ENCODE results near the gene CSMD2.

CSMD2 gene

GRCh38 chr1:33948291-33948690, 216.7 kb downstream of the CSMD2 start:
- DNase-seq = no peak

GRCh38 chr1:33946836-33947235, 218.2 kb downstream of the CSMD2 start:
- no peak for DNase-seq

- DNase-seq = no peak
These were observed 220.2 kb downstream of the CSMD2 start for GRCh38 chr1:33944846-33945245.

GRCh38 chr1:33943978-33944377, 221.1 kb downstream of the CSMD2 start:
- DNase-seq = no peak

GRCh38 chr1:33932871-33933270, 232.2 kb downstream of the CSMD2 start:
- no peak for DNase-seq

GRCh38 chr1:33931111-33931475, 233.9 kb downstream of the CSMD2 start:
- no peak for DNase-seq

GRCh38 chr1:33930346-33931110, 234.5 kb downstream of the CSMD2 start:
- no peak for DNase-seq

- no peak for DNase-seq
These were observed 236.8 kb downstream of the CSMD2 start for GRCh38 chr1:33928251-33928650.

GRCh38 chr1:33927721-33928120, 237.3 kb downstream of the CSMD2 start:
- DNase-seq = no peak

- DNase-seq = no peak
These were observed 239.4 kb downstream of the CSMD2 start for GRCh38 chr1:33925586-33925985.

- no peak for DNase-seq
These were observed 243.7 kb downstream of the CSMD2 start for GRCh38 chr1:33921281-33921680.

- DNase-seq = no peak
These were observed 246.7 kb downstream of the CSMD2 start for GRCh38 chr1:33918368-33918767.

- DNase-seq = no peak
These were observed 248.2 kb downstream of the CSMD2 start for GRCh38 chr1:33916786-33917185.

- no peak for DNase-seq
These were observed 250.5 kb downstream of the CSMD2 start for GRCh38 chr1:33914531-33914930.

GRCh38 chr1:33908324-33908956, 256.6 kb downstream of the CSMD2 start:
- no peak for DNase-seq

- no peak for DNase-seq
These were observed 258.9 kb downstream of the CSMD2 start for GRCh38 chr1:33906156-33906555.

GRCh38 chr1:33905241-33905640, 259.8 kb downstream of the CSMD2 start:
- DNase-seq = no peak

- no peak for DNase-seq
These were observed 261.8 kb downstream of the CSMD2 start for GRCh38 chr1:33903210-33903589.

- DNase-seq = no peak
These were observed 262.4 kb downstream of the CSMD2 start for GRCh38 chr1:33902486-33903209.

- DNase-seq = no peak
These were observed 265.3 kb downstream of the CSMD2 start for GRCh38 chr1:33899746-33900145.

- DNase-seq = no peak
These were observed 266.1 kb downstream of the CSMD2 start for GRCh38 chr1:33898881-33899280.

GRCh38 chr1:33898406-33898805, 266.6 kb downstream of the CSMD2 start:
- DNase-seq = no peak

- no peak for DNase-seq
These were observed 267.8 kb downstream of the CSMD2 start for GRCh38 chr1:33897092-33897725.

- no peak for DNase-seq
These were observed 269.1 kb downstream of the CSMD2 start for GRCh38 chr1:33895976-33896375.

All from activated CD4-positive, CD25-positive, alpha-beta regulatory T cell treated with anti-CD3 and anti-CD28 coated beads, Interleukin-2, amount 50 U/mL, for 72 hours (primary cell).